H7 (cell line): ENCODE results near the gene MICAL3. TPM values are rescaled to one million over a fixed set of nuclear protein-coding genes. Genes with fewer than 3 reads are reported as not detected.

Experiments
- DNase-seq: peaks from one replicate; pipeline ENCODE4 v3.0.0; 2012
- H3K27me3 ChIP-seq: 2 replicates; pipeline ENCODE4 v1.6.0; 2011; ENCODE audit warnings: mild to moderate bottlenecking, low read length; ENCODE audit not compliant: control insufficient read depth, insufficient read depth
- H3K36me3 ChIP-seq: replicated peaks from 2 replicates; pipeline ENCODE4 v1.5.1; 2011; ENCODE audit warnings: low read length; ENCODE audit not compliant: control insufficient read depth, insufficient read depth
- H3K4me3 ChIP-seq: 2 replicates; pipeline ENCODE4 v1.5.1; 2011; ENCODE audit warnings: low read depth, mild to moderate bottlenecking, control low read depth, low read length, moderate library complexity; ENCODE audit not compliant: insufficient read depth
- total RNA-seq: library from RNA; depleted of rRNA; stranded (reverse); fragments of >200 nt; shearing (Covaris generic); gene quantifications from 2 replicates; pipeline ENCODE4 v1.2.3, GENCODE V29; 2014

MICAL3 gene
- total RNA-seq, 1 experiment from 2014 or later, result 11.8 TPM

DNA sequence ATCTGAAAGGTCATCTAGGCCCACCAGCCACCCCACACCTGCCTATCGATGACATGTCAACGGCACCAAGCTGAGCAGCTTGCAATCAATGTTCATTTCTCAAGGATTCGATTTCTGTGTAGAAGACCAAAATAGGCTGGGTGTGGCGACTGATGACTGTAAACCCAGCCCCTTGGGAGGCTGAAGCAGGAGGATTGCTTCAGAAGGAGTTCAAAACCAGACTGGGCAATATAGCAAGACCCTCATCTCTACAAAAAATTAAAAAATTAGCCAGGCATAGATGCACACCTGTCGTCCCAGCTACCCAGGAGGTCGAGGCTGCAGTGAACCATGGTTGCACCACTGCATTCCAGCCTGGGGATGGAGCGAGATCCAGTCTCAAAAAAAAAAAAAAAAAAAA, 108.7 kb downstream of the MICAL3 start:
- Histone ChIP-seq H3K36me3 (no peaks in the 10 kb centered on the region), H3K27me3 (no peaks in the 10 kb centered on the region), H3K4me3 (no peak overlapping the region)
- no peak for DNase-seq

DNA sequence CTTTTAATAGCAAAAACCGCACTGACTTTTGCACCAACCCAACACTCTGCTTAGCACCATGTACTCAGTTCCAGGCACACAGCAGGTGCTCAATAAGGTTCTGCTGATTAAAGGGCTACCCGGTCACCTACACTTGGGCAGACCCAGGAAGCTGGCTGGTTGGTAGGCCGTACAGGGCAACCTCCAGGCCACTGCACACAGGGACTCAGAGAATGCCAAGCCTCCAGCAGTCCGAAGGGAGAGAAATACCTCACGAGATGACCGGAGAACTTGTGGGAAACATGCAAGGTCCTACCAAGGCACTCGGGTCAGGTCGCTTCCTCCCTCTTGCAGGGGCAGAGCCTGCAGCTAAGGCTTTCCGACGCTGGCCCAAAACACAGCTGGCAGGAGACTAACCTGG, 109.2 kb downstream of the MICAL3 start:
- DNase-seq, result no peak
- H3K27me3 ChIP-seq, result no peaks in the 10 kb centered on the region
- no peak overlapping the region for H3K4me3 ChIP-seq

DNA sequence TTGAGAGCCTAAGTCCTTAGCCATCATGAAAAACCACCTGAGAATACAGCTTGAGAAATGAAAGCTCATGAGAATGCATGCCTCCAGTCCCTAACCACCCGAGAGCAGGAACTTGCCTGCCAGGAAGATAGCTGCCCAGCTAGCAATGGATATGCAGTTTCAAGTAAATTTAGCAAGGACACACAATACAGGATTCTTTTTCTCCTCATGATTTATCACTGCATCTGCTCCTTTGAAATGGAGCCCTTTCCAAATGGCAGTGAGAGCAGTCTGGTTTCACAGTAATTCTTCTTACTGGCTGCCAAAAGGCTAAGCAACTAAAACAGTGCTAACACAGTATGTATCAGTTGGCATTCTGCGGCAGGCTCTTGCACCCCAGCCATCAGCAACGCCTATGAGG, 109.9 kb downstream of the MICAL3 start:
- Histone ChIP-seq H3K36me3 (no peaks in the 10 kb centered on the region), H3K27me3 (no peaks in the 10 kb centered on the region), H3K4me3 (no peak overlapping the region)
- DNase-seq, result no peak

More for the DNA sequence above, 109.2 kb downstream of the MICAL3 start:
- no peaks in the 10 kb centered on the region for H3K36me3 ChIP-seq

DNA sequence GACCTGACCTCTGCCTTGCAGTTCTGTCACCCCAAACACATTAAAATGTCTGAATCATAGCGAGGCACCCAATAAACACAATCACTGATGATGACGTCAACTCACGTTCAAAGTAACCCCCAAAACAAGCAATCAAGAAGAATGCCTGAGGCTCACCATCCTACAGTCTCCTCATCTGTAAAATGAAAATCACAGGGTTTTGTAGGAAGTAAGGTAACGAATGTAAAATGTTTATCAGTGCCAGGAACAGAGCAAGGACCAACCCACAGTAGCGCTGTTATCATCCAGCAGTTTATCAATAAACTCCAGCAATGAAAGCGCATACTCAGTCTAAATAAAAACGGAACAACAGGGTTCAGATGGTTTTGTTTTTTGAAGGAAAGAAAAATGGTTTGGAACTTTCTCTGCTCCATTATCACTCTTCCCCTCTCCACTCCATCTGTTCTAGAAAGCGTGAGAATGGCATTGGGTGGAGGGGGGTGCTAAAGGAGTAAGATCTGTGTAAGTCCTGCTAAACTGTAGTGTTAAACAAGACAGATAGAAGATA, 110.5 kb downstream of the MICAL3 start:
- no peak for DNase-seq
- Histone ChIP-seq H3K36me3 (no peaks in the 10 kb centered on the region), H3K27me3 (no peaks in the 10 kb centered on the region), H3K4me3 (no peak overlapping the region)

DNA sequence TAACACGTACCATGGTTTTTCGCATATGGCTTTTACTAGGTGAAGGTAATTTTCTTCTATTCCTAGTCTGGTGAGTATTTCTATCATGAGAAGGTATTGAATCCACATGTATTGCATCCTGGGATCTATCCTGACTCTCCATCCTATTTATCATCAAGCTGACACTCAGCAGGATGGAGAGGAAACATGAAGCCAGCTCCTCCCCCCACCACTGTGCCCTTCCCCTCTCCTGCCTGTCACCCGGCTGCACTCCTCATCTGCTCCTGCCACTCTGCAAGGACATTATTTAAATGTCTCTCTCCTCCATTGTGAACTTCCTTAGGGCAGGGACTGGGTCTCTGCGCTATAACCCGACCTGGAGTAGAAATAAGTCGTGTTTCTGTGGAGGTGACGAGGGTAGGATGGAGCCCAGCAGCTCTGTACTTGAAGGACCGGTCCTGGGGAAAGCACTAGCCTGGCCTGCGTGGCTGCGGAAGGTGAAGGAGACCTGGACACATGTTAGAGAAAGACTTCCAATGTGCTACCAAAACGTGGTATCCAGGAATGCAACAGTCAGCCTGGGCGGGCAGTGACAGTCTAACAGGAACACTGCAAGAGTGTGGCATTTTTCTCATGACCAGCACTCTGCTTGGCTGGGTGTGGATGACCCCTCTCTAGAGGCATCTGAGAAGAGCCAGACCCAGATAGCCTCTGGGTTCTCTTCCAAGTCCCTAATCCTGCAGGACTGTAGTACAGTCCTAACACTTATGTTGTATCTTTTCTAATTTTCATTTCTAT, 111.2 kb downstream of the MICAL3 start:
- DNase-seq, result no peak
- Histone ChIP-seq H3K27me3 (no peaks in the 10 kb centered on the region), H3K4me3 (no peak overlapping the region), H3K36me3 (no peaks in the 10 kb centered on the region)

DNA sequence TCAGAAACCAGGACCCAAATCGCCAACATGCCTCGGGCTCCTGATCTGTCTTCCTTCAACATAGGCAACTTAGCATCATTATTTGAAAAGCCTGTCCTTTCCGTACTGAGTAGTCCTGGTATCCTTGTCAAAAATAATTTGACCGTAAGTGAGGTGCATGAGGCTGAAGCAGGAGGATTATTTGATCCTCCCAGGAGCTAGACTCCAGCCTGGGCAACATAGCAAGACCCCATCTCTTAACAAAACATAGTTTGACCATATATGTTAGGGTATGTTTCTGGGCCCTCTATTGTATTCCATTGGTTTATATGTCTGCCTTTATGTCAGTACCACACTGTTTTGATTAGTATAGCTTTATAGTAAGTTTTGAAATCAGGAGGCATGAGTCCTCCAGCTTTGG, 112.5 kb downstream of the MICAL3 start:
- no peaks in the 10 kb centered on the region for H3K36me3 ChIP-seq
- H3K27me3 ChIP-seq, result no peaks in the 10 kb centered on the region
- H3K4me3 ChIP-seq, result no peak overlapping the region
- no peak for DNase-seq

DNA sequence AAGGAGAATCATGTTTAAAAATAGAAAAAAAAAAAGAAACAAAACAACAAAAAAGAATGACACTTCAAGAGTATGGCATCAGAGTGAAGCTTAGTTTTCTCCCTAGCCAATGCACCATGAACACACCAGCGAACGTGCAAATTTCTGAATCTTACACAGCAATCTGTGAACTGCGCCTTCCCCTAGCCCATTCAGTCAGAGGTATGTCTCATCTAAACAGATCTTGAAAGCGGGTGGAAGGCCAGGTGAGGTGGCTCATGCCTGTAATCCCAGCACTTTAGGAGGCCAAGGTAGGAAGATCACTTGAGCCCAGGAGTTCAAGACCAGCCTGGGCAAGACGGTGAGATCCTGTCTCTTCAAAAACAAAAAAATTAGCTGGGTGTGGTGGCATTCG, 113.1 kb downstream of the MICAL3 start:
- Histone ChIP-seq H3K27me3 (no peaks in the 10 kb centered on the region), H3K36me3 (peaks cover 1% of the 10 kb centered on the region; the same call in 1 of the 2 replicates), H3K4me3 (no peak overlapping the region)
- no peak for DNase-seq

DNA sequence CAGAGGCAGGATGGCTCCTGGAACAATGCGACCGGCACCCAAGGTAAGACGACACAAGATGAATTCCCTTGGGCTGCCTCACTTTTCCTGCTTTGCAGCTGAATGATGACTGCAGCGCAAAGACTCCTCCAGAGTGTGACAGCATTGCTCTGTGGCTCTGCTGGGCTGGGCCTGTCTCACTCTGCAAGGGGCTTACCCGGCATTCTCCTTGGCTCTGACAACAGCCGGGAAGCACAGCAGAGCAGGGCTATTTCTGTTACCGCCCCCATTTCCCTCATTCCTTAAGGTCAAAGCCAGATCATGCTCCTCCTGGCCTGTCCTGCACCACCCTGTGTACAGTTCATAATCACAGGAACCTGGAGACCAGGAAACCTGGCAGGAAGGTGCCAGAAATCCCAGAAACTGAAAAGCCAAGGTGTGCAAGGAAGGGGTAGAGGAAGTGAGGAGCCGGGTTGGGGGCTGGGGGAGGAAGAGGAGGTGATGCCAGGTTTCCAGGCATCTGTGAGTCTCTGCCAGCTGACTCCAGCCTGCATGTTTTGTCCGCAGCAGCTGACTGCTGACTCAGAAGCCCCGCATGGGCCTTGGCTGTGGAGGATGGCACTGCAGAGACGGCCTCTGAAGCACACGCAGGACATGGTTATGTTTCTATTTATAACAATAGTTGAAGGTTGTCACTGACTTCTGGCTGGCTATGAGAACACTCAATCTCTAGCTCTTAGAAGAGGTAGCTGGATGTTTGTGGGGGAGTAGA, 113.6 kb downstream of the MICAL3 start:
- peak; percentile 72 for DNase-seq
- H3K27me3 ChIP-seq, result no peaks in the 10 kb centered on the region
- H3K4me3 ChIP-seq, result no peak overlapping the region
- H3K36me3 ChIP-seq, result peaks cover 2% of the 10 kb centered on the region

DNA sequence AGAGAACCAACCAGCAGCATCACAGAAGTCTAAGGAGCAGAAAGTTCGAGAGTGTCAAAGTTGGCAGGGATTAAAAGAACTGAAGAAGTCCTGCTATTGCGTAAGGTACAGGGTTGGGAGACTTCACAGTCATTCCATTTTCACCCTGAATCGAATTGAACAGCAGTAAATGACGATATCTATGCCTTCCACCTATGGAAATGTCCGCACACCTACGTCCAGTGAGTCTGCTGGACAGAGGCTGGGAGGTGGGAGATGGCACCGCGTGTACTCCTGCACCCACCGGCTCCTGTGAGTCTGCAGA, 116.7 kb downstream of the MICAL3 start:
- Histone ChIP-seq H3K27me3 (no peaks in the 10 kb centered on the region), H3K36me3 (peaks cover 5% of the 10 kb centered on the region), H3K4me3 (no peak overlapping the region)
- no peak for DNase-seq

DNA sequence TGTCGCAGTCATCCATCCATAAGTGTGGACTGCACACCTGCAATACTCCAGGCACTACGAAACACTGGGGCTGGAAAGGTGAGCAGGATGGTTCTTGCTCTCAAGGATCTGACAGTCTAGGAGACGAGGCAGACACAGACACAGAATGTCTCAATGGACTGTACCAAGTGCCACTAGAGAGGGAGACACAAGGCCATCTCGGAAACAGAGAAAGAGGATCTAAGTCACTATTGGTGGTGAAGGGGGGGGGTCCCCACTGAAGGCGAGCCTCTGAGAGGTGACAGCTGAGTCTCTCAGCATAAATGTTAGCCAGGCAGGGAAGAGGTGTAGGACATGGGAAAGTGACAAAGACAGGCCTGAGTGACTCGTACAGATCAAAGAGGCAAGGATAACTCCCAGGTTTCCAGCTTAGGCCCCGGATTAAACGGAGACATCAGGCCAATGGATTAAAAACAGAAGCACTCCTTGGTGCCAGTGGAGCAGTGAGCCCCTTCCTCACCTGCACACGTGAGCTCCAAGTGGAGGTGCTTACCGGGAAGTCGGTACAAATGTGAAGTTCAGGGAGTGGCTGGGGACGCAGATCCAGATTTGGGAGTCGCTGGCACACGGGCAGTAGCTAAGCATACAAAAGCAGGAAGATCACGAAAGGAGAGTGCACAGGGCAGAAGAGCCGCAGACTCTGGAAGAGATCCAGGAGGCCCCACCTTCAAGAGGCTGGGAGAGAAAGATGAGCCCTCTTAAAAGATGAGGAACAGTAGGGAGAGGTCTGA, 117.2 kb downstream of the MICAL3 start:
- DNase-seq, result no peak
- H3K4me3 ChIP-seq, result no peak overlapping the region
- H3K27me3 ChIP-seq, result no peaks in the 10 kb centered on the region
- H3K36me3 ChIP-seq, result peaks cover 5% of the 10 kb centered on the region

DNA sequence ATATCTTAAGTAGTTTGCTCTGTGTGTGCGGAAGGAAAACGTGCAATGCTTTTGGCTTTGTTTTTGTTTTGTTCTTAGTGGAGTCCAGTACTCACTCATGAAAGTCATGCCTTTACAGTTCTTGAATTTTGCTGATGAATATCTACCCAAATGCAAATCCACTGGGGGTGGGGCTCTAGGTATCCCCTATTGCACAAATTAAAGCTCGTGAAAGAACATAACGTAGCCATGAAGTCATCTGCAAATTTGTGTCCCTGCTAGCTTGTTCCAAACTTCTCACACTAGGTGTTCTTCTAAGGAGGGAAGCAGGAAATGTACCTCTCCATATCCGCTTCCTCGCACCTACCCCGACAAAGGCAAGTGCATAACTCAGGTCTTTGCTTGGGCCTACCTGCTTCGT, 118.9 kb downstream of the MICAL3 start:
- Histone ChIP-seq H3K36me3 (peaks cover 6% of the 10 kb centered on the region), H3K27me3 (no peaks in the 10 kb centered on the region), H3K4me3 (no peak overlapping the region)
- DNase-seq, result no peak

DNA sequence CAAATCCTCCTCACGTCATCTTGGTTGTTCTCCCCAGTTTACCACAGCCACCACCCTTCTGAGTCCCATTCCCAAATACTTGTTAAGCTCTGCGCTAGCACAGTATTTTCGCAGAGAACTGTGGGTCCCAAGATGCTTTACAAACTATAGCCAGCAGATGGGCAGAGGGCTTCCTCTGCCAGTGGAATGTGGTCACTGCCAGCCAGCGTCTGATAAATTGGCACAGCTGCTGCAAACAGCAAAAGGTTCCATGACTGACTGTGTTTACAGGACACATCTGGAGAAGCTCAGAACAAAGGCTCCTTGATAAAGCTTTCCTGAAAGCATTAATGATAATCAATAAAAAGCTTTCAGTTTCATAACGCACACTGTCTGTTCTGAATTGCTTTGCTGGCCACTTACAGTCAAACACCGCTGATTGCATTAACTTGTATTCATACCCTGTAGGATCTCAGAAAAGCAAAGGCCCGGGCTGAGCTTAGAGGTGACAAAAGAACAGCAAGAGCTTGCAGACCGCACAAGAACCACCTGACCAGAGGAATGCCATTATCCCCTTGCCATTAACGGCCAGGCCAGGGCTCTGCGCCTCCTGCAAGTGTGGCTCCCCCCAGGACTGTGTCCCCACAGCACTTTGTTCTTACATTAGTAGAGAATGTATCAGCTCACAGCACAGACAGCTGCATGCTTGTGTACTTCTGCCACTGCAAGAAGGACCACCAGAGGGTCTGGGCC, 120.6 kb downstream of the MICAL3 start:
- Histone ChIP-seq H3K27me3 (no peaks in the 10 kb centered on the region), H3K36me3 (peaks cover 7% of the 10 kb centered on the region), H3K4me3 (no peak overlapping the region)
- DNase-seq, result peak; percentile 74

DNA sequence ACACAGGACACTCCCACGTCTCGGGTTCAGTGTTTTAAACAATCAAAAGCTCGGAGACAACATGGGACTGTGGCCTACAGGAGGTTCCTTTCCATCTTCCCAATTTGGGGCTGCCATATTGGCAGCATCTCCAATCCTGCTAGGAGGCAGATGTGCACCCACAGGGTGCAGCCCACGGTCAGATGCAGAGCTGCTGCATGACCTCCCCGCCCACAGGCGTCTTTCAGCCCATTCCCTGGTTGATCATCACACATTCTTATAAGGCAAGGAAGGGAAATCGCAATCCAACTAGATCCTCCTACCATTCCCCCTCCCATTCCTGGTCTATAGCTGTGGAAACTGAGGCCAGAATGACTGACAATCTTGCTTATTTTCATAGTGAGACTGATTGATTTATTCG, 121.4 kb downstream of the MICAL3 start:
- Histone ChIP-seq H3K4me3 (no peak overlapping the region), H3K27me3 (no peaks in the 10 kb centered on the region), H3K36me3 (peaks cover 7% of the 10 kb centered on the region)
- no peak for DNase-seq

DNA sequence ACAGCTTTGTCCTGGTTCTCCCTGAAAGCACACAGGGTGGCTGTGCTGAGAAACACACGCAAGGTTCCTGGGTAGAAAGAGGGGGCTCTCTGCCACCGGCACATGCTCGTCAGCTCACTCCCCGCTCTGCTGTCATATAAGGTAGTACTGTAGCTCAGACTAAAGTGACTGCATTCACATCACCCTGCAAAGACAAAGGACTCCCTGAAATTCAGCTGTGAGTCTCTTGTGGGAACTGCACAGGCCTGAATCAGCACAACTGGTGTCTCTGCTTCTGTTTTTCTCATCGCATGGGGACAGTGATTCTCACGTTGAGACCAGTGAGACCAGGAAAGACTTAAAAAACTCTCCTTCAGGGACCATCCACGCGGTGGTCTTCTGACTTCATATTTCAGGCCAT, 126.0 kb downstream of the MICAL3 start:
- no peak for DNase-seq
- Histone ChIP-seq H3K36me3 (peaks cover 7% of the 10 kb centered on the region), H3K27me3 (no peaks in the 10 kb centered on the region), H3K4me3 (no peak overlapping the region)
